ENCODE measurements around the gene SCAPER. TPM values are rescaled to one million over a fixed set of nuclear protein-coding genes. Genes with fewer than 3 reads are reported as not detected.

The SCAPER gene
- total RNA-seq, 2 donors from 2014 or later: 15.2 to 17.8 TPM

- H3K4me1 ChIP-seq: no peaks in the 10 kb centered on the region
- no peak for TF ChIP-seq CTCF (IDR thresholded peaks at IDR 0.05)
- H3K9ac ChIP-seq (ENCODE audit: low read depth in 2 of 2, low read length in 2 of 2): no peak overlapping the region
- H3K27ac ChIP-seq: peak overlapping the region; percentile 17
- no peak overlapping the region for H3K4me3 ChIP-seq
- intact Hi-C loops (cut with DNase I): no loop called here
- H3K9me3 ChIP-seq: no peaks in the 10 kb centered on the region
- no peaks in the 10 kb centered on the region for H3K36me3 ChIP-seq
- no peak for DNase-seq
- H3K27me3 ChIP-seq: no peaks in the 10 kb centered on the region
Measured at GRCh38 chr15:76354823-76355440, 550.2 kb downstream of the SCAPER start.

GRCh38 chr15:76353903-76354302 is 551.2 kb downstream of the SCAPER start:
- Histone ChIP-seq H3K9ac (ENCODE audit: low read depth in 2 of 2, low read length in 2 of 2) (no peak overlapping the region), H3K27ac (no peak overlapping the region), H3K4me1 (no peaks in the 10 kb centered on the region), H3K4me3 (no peak overlapping the region), H3K9me3 (no peaks in the 10 kb centered on the region), H3K27me3 (no peaks in the 10 kb centered on the region), H3K36me3 (no peaks in the 10 kb centered on the region)
- no peak for DNase-seq
- TF ChIP-seq CTCF (IDR thresholded peaks at IDR 0.05): no peak
- intact Hi-C loops (cut with DNase I): no loop called here

GRCh38 chr15:76353023-76353577 is 552.0 kb downstream of the SCAPER start:
- intact Hi-C loops (cut with DNase I): no loop called here
- no peaks in the 10 kb centered on the region for H3K9me3 ChIP-seq
- H3K4me1 ChIP-seq: no peaks in the 10 kb centered on the region
- H3K36me3 ChIP-seq: no peaks in the 10 kb centered on the region
- H3K4me3 ChIP-seq: no peak overlapping the region
- H3K27ac ChIP-seq: no peak overlapping the region
- H3K9ac ChIP-seq (ENCODE audit: low read depth in 2 of 2, low read length in 2 of 2): no peak overlapping the region
- H3K27me3 ChIP-seq: no peaks in the 10 kb centered on the region
- no peak for TF ChIP-seq CTCF (IDR thresholded peaks at IDR 0.05)
- DNase-seq: no peak

- no peak for DNase-seq
- Histone ChIP-seq H3K4me1 (peaks cover 6% of the 10 kb centered on the region), H3K9me3 (no peaks in the 10 kb centered on the region), H3K9ac (ENCODE audit: low read depth in 2 of 2, low read length in 2 of 2) (no peak overlapping the region), H3K36me3 (no peaks in the 10 kb centered on the region), H3K27me3 (peaks cover 29% of the 10 kb centered on the region), H3K27ac (no peak overlapping the region), H3K4me3 (no peak overlapping the region)
- no peak for TF ChIP-seq CTCF (IDR thresholded peaks at IDR 0.05)
- intact Hi-C loops (cut with DNase I): no loop called here
Measured at GRCh38 chr15:76349301-76350070, 555.7 kb downstream of the SCAPER start.

GRCh38 chr15:76347482-76348055 is 557.6 kb downstream of the SCAPER start:
- H3K9ac ChIP-seq (ENCODE audit: low read depth in 2 of 2, low read length in 2 of 2): peak overlapping the region; percentile 78 to 88
- no peaks in the 10 kb centered on the region for H3K36me3 ChIP-seq
- intact Hi-C loops (cut with DNase I): no loop called here
- no peaks in the 10 kb centered on the region for H3K9me3 ChIP-seq
- TF ChIP-seq CTCF (IDR thresholded peaks at IDR 0.05): no peak
- peaks cover 49% of the 10 kb centered on the region for H3K27me3 ChIP-seq
- H3K4me1 ChIP-seq: peaks cover 13% of the 10 kb centered on the region
- peak overlapping the region; percentile 60 for H3K4me3 ChIP-seq
- no peak overlapping the region for H3K27ac ChIP-seq
- no peak for DNase-seq
